Bronchial epithelial cell (primary cell): ENCODE data around the gene CSMD2. TPM values are rescaled to one million over a fixed set of nuclear protein-coding genes. Genes with fewer than 3 reads are reported as not detected.

Source experiments
- DNase-seq: peaks from one replicate; pipeline ENCODE4 v3.0.0-alpha.2; 2010; ENCODE audit warnings: low read depth
- FAIRE-seq: peaks from 2 replicates; lab custom pipeline; 2011; peaks lifted over from hg19 to GRCh38; lab: Jason Lieb, UNC
- H3K27me3 ChIP-seq: 2 replicates; pipeline ENCODE4 v1.5.1; 2011; ENCODE audit warnings: low read length; ENCODE audit not compliant: control insufficient read depth, insufficient read depth
- H3K36me3 ChIP-seq: 2 replicates; pipeline ENCODE4 v1.5.1; 2011; ENCODE audit warnings: low read length; ENCODE audit not compliant: control insufficient read depth, insufficient read depth
- H3K4me3 ChIP-seq: 2 replicates; pipeline ENCODE4 v1.5.1; 2011; ENCODE audit warnings: mild to moderate bottlenecking, low read depth, low read length, control low read depth
- total RNA-seq: library from RNA; depleted of rRNA; stranded (reverse); fragments of >200 nt; gene quantifications from 2 replicates; pipeline ENCODE4 v1.2.1, GENCODE V29; 2014
- TF ChIP-seq, protein P1 (sequence below): IDR thresholded peaks from 2 replicates; pipeline ENCODE4 v1.5.1; 2011; ENCODE audit warnings: mild to moderate bottlenecking, moderate library complexity, low read length, control low read depth, inconsistent platforms; ENCODE audit not compliant: insufficient read depth, severe bottlenecking

CSMD2 gene
- total RNA-seq, 1 donor from 2014 or later = not detected

GRCh38 chr1:33466159-33466558 is 698.9 kb downstream of the CSMD2 start:
- H3K27me3 ChIP-seq = no peaks in the 10 kb centered on the region
- no peak overlapping the region for H3K4me3 ChIP-seq
- DNase-seq = no peak
- H3K36me3 ChIP-seq = no peaks in the 10 kb centered on the region
- TF ChIP-seq, protein P1, sequence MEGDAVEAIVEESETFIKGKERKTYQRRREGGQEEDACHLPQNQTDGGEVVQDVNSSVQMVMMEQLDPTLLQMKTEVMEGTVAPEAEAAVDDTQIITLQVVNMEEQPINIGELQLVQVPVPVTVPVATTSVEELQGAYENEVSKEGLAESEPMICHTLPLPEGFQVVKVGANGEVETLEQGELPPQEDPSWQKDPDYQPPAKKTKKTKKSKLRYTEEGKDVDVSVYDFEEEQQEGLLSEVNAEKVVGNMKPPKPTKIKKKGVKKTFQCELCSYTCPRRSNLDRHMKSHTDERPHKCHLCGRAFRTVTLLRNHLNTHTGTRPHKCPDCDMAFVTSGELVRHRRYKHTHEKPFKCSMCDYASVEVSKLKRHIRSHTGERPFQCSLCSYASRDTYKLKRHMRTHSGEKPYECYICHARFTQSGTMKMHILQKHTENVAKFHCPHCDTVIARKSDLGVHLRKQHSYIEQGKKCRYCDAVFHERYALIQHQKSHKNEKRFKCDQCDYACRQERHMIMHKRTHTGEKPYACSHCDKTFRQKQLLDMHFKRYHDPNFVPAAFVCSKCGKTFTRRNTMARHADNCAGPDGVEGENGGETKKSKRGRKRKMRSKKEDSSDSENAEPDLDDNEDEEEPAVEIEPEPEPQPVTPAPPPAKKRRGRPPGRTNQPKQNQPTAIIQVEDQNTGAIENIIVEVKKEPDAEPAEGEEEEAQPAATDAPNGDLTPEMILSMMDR = no peak
- FAIRE-seq = no peak

- FAIRE-seq (no peak), DNase-seq (no peak)
- TF ChIP-seq, protein P1 = no peak
- Histone ChIP-seq H3K27me3 (no peaks in the 10 kb centered on the region), H3K36me3 (no peaks in the 10 kb centered on the region), H3K4me3 (no peak overlapping the region)
Observed at GRCh38 chr1:33465316-33465715, 699.7 kb downstream of the CSMD2 start.

DNA sequence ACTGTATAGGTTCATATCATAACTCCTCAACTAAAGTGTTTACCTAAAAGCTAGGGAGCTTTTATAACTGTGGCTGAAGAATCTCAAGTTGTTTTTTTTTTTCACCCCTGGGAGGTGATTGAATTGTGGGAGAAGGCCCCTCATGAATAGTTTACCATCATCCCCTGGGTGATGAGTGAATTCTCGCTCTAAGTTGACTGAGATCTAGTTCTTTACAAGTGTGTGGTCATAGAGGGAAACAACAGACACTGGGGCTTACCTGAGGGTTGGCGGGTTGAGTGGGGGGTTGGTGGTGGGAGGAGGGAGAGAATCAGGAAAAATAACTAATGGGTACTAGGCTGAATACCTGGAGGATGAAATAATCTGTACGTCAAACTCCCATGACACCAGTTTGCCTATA is 700.5 kb downstream of the CSMD2 start:
- FAIRE-seq (no peak), DNase-seq (no peak)
- TF ChIP-seq, protein P1 = no peak
- H3K4me3 ChIP-seq = no peak overlapping the region
- no peaks in the 10 kb centered on the region for H3K27me3 ChIP-seq
- H3K36me3 ChIP-seq = no peaks in the 10 kb centered on the region

Other genes starting within 250 kb of the CSMD2 start
- gene C1orf94, start 11.7 kb upstream of the CSMD2 start, total RNA-seq = not detected in 2 replicates